DOHH2 (cell line): Measurements from ENCODE around the gene ARHGAP11A.

Experiments used
- CTCF ChIP-seq: fragments of 200-600 bp; sonication (generic); IDR thresholded peaks from one replicate; pipeline ENCODE4 v1.5.1; 2014; ENCODE audit warnings: antibody characterized with exemption, mild to moderate bottlenecking, low read depth, low read length; ENCODE audit not compliant: poor library complexity, severe bottlenecking
- EZH2phosphoT487 ChIP-seq: fragments of 200-600 bp; sonication (generic); IDR thresholded peaks from 2 replicates; pipeline ENCODE4 v1.6.1; 2017; ENCODE audit warnings: borderline replicate concordance, mild to moderate bottlenecking, antibody characterized with exemption, low read length, moderate library complexity, mixed read lengths

GRCh38 chr15:32641517-32642059 is 26.3 kb downstream of the ARHGAP11A start, which contains the start of gene SCG5:
- TF ChIP-seq CTCF (no peak), EZH2phosphoT487 (no peak)
